HG02981 (cell line): ENCODE measurements around the gene C2orf74.
"Not testable (repeated sequence)": the region's sequence is repeated elsewhere in the genome, so short reads cannot be mapped to it uniquely, and the experiment has no call there.

Source experiments
- ATAC-seq: cut with Tn5 transposase; IDR thresholded peaks from one replicate; pipeline ENCODE4 v1.9.1; 2021; ENCODE audit warnings: mild to moderate bottlenecking, moderate library complexity; ENCODE audit not compliant: unreplicated experiment

Gene C2orf74

GRCh38 chr2:61161888-61162287, at the start of gene C2orf74:
Gene C2orf74 (plus strand): TSS chr2:61162188. CDS start chr2:61162515, 327 bp downstream.
- no peak for ATAC-seq

- no peak for ATAC-seq
Observed at GRCh38 chr2:61114147-61114546, 47.8 kb upstream of the C2orf74 start.

GRCh38 chr2:61116302-61116701, 45.7 kb upstream of the C2orf74 start:
- ATAC-seq, result no peak

DNA sequence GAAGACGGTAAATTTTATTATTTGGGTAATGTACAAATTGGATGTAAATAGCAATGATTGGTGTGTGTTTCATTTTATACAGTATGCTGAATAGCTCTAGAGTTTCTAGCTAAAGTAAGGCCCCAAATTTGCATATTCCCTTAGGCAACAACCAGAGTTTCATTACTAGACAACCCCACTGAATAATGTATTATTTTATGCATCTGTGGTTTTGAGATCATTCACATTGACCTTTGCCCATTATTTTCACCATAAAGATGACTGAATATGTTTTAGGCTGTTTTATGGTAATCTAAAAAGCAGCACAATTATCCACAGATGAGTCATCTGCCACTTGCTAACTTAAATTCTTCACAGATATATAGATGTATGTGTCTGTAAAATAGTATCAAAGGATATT, 44.5 kb upstream of the C2orf74 start:
- ATAC-seq, result no peak

GRCh38 chr2:61125123-61125710, 36.8 kb upstream of the C2orf74 start:
- no peak for ATAC-seq

DNA sequence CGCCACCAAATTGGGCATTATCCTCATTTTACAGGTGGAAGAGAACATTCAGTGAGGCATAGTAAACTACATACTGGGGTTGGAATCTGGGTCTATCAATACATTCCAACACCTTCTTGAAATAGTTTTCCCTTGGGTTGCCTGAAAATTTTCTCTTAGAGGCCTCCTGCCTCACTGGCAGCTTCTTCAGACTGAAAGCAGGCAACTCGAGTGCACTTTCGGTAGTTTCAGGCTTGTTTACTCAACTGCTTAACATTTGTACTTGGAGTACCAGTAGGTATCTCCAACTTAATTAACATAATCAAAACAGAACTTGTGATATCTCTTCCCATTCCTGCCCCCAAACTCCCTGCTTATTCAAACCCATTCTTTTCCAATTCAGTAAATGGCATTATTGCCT, 36.2 kb upstream of the C2orf74 start:
- ATAC-seq, result no peak

GRCh38 chr2:61128122-61128521, 33.9 kb upstream of the C2orf74 start:
- ATAC-seq, result not testable (repeated sequence)

DNA sequence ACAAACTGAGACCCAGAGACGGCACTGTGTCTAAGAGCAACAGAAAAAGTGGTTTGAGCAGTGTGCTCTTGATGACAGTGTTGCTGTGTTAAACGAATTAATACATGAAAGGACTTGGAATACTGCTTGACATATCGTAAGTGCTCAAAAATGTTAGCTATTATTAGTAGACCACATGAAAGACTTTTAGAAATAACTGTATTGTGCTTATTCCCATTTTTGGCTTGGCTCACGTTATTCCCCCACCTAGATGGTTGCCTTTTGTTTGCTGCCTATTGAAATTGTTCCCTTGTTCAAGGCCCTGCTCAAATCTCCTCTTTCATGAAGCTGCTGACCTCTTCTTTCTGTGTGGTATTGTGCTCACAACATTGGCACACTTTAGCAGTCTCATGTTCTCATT, 27.8 kb upstream of the C2orf74 start:
- ATAC-seq, result no peak

GRCh38 chr2:61135510-61135909, 26.5 kb upstream of the C2orf74 start:
- no peak for ATAC-seq

GRCh38 chr2:61138859-61139258, 23.1 kb upstream of the C2orf74 start:
- no peak for ATAC-seq

DNA sequence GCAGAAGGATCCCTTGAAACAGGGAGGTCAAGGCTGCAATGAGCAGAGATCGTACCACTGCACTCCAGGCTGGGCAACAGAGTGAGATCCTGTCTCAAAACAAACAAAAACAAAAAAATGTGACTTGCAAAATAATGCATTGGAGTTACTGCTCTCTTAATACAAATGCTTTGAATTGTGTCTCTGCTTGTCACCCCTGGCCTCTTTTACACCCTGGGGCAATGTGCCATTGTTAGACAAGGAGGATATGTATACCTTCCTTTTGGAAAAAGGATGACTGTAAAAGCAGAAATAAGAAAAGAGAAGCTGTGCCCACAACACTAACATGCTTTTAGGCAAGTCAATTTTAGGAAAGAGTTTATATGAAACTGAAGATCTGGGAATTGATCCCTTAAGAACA, 20.8 kb upstream of the C2orf74 start:
- ATAC-seq, result no peak

DNA sequence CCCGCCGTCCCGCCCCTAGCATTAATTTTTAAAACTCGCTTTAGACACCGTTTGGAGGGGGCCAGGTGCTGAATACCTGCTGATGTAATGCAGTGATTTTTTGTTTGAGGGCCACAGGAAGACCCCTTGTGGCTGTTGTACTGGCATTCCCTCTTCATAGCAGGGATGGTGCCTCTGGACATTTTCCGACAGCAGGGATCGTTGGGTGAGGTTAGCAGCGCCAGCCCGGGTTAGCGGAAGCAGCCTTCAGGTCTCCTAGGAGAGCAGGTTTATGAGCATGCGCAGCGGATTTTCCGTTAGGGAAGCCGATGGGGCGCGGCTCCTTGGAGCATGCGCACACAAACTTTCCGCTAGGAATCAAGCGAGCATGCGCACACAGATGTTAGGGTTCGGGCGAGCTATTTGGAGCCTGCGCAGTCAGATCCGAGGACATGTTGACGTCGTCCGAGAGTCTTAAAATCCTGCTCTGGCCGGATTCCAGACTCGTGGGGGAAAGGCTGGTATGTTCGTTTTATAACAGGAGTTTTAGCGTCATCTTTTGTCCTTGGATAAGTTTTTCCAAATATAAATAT, 17.2 kb upstream of the C2orf74 start:
- peak; percentile 92 for ATAC-seq

- ATAC-seq, result no peak
Observed at GRCh38 chr2:61145990-61146389, 16.0 kb upstream of the C2orf74 start.

- ATAC-seq, result not testable (repeated sequence)
Observed at GRCh38 chr2:61148091-61148490, 13.9 kb upstream of the C2orf74 start.

DNA sequence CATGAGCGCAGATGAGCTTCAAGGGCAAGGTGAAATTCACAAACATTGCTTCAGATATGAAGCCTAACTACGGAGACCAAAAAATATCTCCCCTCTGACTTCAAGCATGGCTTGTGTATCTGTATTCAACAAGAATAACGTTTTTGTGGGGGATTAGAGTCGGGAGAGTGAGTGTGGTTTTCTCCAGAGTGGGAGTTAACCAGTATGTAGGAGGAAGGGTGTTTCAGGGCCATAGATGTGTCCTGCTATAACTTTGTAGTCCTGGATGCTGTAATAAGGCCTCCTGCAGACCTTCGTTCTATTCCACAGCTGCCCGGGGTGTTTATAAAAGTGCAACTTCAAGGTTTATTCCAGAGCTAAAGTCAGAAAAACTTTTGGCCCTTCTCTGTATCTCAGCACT, 12.9 kb upstream of the C2orf74 start:
- ATAC-seq, result no peak

DNA sequence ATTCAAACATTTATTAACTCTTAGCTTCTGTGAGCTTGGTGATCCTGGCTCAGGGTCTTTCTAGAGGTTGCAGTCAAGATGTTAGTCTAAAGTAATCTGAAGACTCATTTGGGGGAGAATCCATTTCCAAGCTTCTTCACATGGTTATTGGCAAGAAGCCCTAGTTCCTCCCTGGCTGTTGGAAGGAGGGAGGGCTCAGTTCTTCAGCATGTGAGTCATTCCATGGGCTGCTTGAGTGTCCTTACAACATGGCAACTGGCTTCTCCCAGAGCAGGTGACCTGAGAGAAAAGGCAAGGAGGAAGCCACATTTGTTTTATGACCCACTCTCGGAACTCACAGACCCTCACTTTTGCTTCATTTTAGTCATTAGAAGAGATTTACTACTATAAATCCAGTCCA, 10.6 kb upstream of the C2orf74 start:
- ATAC-seq, result no peak

GRCh38 chr2:61157371-61158003, 4.5 kb upstream of the C2orf74 start:
- ATAC-seq, result no peak

- no peak for ATAC-seq
Observed at GRCh38 chr2:61158356-61158955, 3.5 kb upstream of the C2orf74 start.

DNA sequence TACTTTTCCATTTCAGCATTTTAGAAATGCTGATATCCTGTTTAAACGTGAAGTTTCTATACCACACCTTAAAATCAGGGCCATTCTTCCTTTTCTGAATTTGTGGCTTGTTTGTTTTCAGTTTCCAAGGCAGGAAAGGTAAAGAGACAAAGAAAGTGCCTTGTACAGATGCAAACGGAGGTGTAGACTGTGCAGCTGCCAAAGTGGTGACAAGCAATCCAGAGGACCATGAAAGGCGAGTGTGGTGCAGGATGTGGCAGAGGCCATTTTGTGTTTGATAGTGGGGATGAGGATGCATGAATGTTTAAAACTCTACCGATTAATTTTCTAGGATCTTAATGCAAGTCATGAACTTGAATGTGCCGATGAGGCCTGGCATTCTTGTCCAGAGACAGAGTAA, 733 bp downstream of the C2orf74 start:
- no peak for ATAC-seq

DNA sequence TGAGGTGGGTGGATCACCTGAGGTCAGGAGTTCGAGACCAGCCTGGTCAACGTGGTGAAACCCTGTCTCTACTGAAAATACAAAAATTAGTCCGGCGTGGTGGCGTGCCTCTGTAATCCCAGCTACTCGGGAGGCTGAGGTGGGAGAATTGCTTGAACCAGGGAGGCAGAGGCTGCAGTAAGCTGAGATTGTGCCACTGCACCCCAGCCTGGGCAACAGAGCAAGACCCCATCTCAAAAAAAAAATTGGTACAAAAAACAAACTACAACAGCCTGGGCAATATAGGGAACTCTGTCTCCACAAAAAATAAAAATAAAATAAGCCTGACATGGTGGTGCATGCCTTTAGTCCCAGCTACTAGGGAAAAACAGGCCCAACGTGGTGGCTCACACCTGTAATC, 3.1 kb downstream of the C2orf74 start:
- not testable (repeated sequence) for ATAC-seq

- ATAC-seq, result no peak
Observed at GRCh38 chr2:61165946-61166345, 4.0 kb downstream of the C2orf74 start.

DNA sequence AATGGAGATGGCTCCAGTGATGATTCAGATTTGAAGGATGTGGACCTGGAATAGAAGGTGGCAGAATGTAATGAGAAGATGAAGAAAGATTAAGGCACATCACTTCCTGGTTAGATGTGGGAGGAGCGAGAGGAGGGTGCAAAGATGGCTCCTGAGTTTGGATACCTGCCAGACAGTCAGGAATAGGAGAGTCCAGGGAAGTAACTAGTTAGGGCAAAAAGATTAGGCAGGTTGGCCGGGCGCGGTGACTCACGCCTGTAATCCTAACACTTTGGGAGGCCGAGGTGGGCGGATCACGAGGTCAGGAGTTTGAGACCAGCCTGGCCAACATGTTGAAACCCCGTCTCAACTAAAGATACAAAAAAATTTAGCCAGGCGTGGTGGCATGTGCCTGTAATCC, 5.6 kb downstream of the C2orf74 start:
- no peak for ATAC-seq
